Measurements from ENCODE around the gene DPYD.

DPYD gene

GRCh38 chr1:97668945-97669344, 251.9 kb downstream of the DPYD start:
- DNase-seq (ENCODE audit: low spot score in 2 of 2) (no peak), ATAC-seq (no peak)
- Mint-ChIP-seq H3K4me1 (no peaks in the 10 kb centered on the region), H3K27ac (no peak overlapping the region), H3K4me3 (no peak overlapping the region), H3K36me3 (no peaks in the 10 kb centered on the region), H3K9me3 (no peaks in the 10 kb centered on the region)

GRCh38 chr1:97660431-97661105, 260.3 kb downstream of the DPYD start:
- H3K4me1 Mint-ChIP-seq, result no peaks in the 10 kb centered on the region
- H3K27ac Mint-ChIP-seq, result no peak overlapping the region
- no peak overlapping the region for H3K4me3 Mint-ChIP-seq
- no peaks in the 10 kb centered on the region for H3K9me3 Mint-ChIP-seq
- H3K36me3 Mint-ChIP-seq, result no peaks in the 10 kb centered on the region
- ATAC-seq, result no peak
- no peak for DNase-seq (ENCODE audit: low spot score in 2 of 2)

- no peak overlapping the region for H3K4me3 Mint-ChIP-seq
- no peaks in the 10 kb centered on the region for H3K4me1 Mint-ChIP-seq
- no peaks in the 10 kb centered on the region for H3K9me3 Mint-ChIP-seq
- H3K27ac Mint-ChIP-seq, result no peak overlapping the region
- DNase-seq (ENCODE audit: low spot score in 2 of 2) (no peak), ATAC-seq (no peak)
- no peaks in the 10 kb centered on the region for H3K36me3 Mint-ChIP-seq
Observed at GRCh38 chr1:97654876-97655585, 265.8 kb downstream of the DPYD start.

- Mint-ChIP-seq H3K9me3 (peaks cover 4% of the 10 kb centered on the region), H3K4me1 (no peaks in the 10 kb centered on the region), H3K27ac (no peak overlapping the region), H3K36me3 (no peaks in the 10 kb centered on the region), H3K4me3 (no peak overlapping the region)
- DNase-seq (ENCODE audit: low spot score in 2 of 2) (no peak), ATAC-seq (no peak)
Observed at GRCh38 chr1:97651250-97651649, 269.6 kb downstream of the DPYD start.

GRCh38 chr1:97649591-97649990, 271.2 kb downstream of the DPYD start:
- no peak for DNase-seq (ENCODE audit: low spot score in 2 of 2)
- H3K4me1 Mint-ChIP-seq, result no peaks in the 10 kb centered on the region
- no peaks in the 10 kb centered on the region for H3K36me3 Mint-ChIP-seq
- no peak for ATAC-seq
- H3K9me3 Mint-ChIP-seq, result peaks cover 6% of the 10 kb centered on the region
- no peak overlapping the region for H3K4me3 Mint-ChIP-seq
- no peak overlapping the region for H3K27ac Mint-ChIP-seq

GRCh38 chr1:97647776-97648175, 273.1 kb downstream of the DPYD start:
- Mint-ChIP-seq H3K4me3 (no peak overlapping the region), H3K27ac (no peak overlapping the region), H3K36me3 (no peaks in the 10 kb centered on the region), H3K9me3 (peaks cover 6% of the 10 kb centered on the region), H3K4me1 (no peaks in the 10 kb centered on the region)
- ATAC-seq (no peak), DNase-seq (ENCODE audit: low spot score in 2 of 2) (no peak)

GRCh38 chr1:97646071-97646470, 274.8 kb downstream of the DPYD start:
- ATAC-seq, result no peak

GRCh38 chr1:97640677-97641076, 280.2 kb downstream of the DPYD start:
- H3K27ac Mint-ChIP-seq, result no peak overlapping the region
- no peak overlapping the region for H3K4me3 Mint-ChIP-seq
- no peaks in the 10 kb centered on the region for H3K9me3 Mint-ChIP-seq
- H3K4me1 Mint-ChIP-seq, result peaks cover 5% of the 10 kb centered on the region
- H3K36me3 Mint-ChIP-seq, result no peaks in the 10 kb centered on the region
- ATAC-seq (no peak), DNase-seq (ENCODE audit: low spot score in 2 of 2) (no peak)

More at GRCh38 chr1:97646071-97646470, 274.8 kb downstream of the DPYD start:
- Mint-ChIP-seq H3K36me3 (no peaks in the 10 kb centered on the region), H3K4me1 (no peaks in the 10 kb centered on the region), H3K9me3 (peaks cover 6% of the 10 kb centered on the region), H3K27ac (no peak overlapping the region), H3K4me3 (no peak overlapping the region)
- no peak for DNase-seq (ENCODE audit: low spot score in 2 of 2)

GRCh38 chr1:97636941-97637340, 283.9 kb downstream of the DPYD start:
- ATAC-seq (no peak), DNase-seq (ENCODE audit: low spot score in 2 of 2) (no peak)
- no peaks in the 10 kb centered on the region for H3K9me3 Mint-ChIP-seq
- H3K4me1 Mint-ChIP-seq, result peaks cover 5% of the 10 kb centered on the region
- no peaks in the 10 kb centered on the region for H3K36me3 Mint-ChIP-seq
- H3K4me3 Mint-ChIP-seq, result no peak overlapping the region
- H3K27ac Mint-ChIP-seq, result no peak overlapping the region

GRCh38 chr1:97634758-97635157, 286.1 kb downstream of the DPYD start:
- Mint-ChIP-seq H3K9me3 (no peaks in the 10 kb centered on the region), H3K27ac (no peak overlapping the region), H3K4me1 (peaks cover 5% of the 10 kb centered on the region), H3K36me3 (no peaks in the 10 kb centered on the region), H3K4me3 (no peak overlapping the region)
- DNase-seq (ENCODE audit: low spot score in 2 of 2) (no peak), ATAC-seq (no peak)

- DNase-seq (ENCODE audit: low spot score in 2 of 2) (no peak), ATAC-seq (no peak)
- Mint-ChIP-seq H3K9me3 (no peaks in the 10 kb centered on the region), H3K36me3 (no peaks in the 10 kb centered on the region), H3K4me1 (no peaks in the 10 kb centered on the region), H3K27ac (no peak overlapping the region), H3K4me3 (no peak overlapping the region)
Observed at GRCh38 chr1:97632776-97633175, 288.1 kb downstream of the DPYD start.

- Mint-ChIP-seq H3K9me3 (no peaks in the 10 kb centered on the region), H3K4me1 (no peaks in the 10 kb centered on the region), H3K27ac (no peak overlapping the region), H3K36me3 (no peaks in the 10 kb centered on the region), H3K4me3 (no peak overlapping the region)
- ATAC-seq (no peak), DNase-seq (ENCODE audit: low spot score in 2 of 2) (no peak)
Observed at GRCh38 chr1:97632075-97632474, 288.8 kb downstream of the DPYD start.

GRCh38 chr1:97630948-97631347, 289.9 kb downstream of the DPYD start:
- no peak overlapping the region for H3K4me3 Mint-ChIP-seq
- H3K36me3 Mint-ChIP-seq, result no peaks in the 10 kb centered on the region
- no peaks in the 10 kb centered on the region for H3K4me1 Mint-ChIP-seq
- no peak for ATAC-seq
- H3K27ac Mint-ChIP-seq, result no peak overlapping the region
- H3K9me3 Mint-ChIP-seq, result no peaks in the 10 kb centered on the region
- DNase-seq (ENCODE audit: low spot score in 2 of 2), result no peak

GRCh38 chr1:97630281-97630680, 290.6 kb downstream of the DPYD start:
- Mint-ChIP-seq H3K36me3 (no peaks in the 10 kb centered on the region), H3K9me3 (no peaks in the 10 kb centered on the region), H3K4me1 (no peaks in the 10 kb centered on the region), H3K4me3 (no peak overlapping the region), H3K27ac (no peak overlapping the region)
- no peak for DNase-seq (ENCODE audit: low spot score in 2 of 2)
- ATAC-seq, result no peak

GRCh38 chr1:97623220-97623619, 297.6 kb downstream of the DPYD start:
- Mint-ChIP-seq H3K36me3 (no peaks in the 10 kb centered on the region), H3K4me3 (no peak overlapping the region), H3K27ac (no peak overlapping the region), H3K4me1 (peaks cover 7% of the 10 kb centered on the region), H3K9me3 (no peaks in the 10 kb centered on the region)
- no peak for DNase-seq (ENCODE audit: low spot score in 2 of 2)
- ATAC-seq, result no peak

- Mint-ChIP-seq H3K4me1 (peaks cover 7% of the 10 kb centered on the region), H3K36me3 (no peaks in the 10 kb centered on the region)
Observed at GRCh38 chr1:97621955-97622354, 298.9 kb downstream of the DPYD start.

More at GRCh38 chr1:97621955-97622354, 298.9 kb downstream of the DPYD start:
- no peak for DNase-seq (ENCODE audit: low spot score in 2 of 2)
- Mint-ChIP-seq H3K27ac (no peak overlapping the region), H3K4me3 (no peak overlapping the region), H3K9me3 (no peaks in the 10 kb centered on the region)
- no peak for ATAC-seq
